Activated naive CD4-positive, alpha-beta T cell treated with anti-CD3 and anti-CD28 coated beads, Interleukin-2, amount 10 ng/mL, durations not matched to agents 7 days and 5 days (primary cell): ENCODE results near the gene SPTLC2.
"Not testable (repeated sequence)": the region's sequence is repeated elsewhere in the genome, so short reads cannot be mapped to it uniquely, and the experiment has no call there.

Source experiments
- CTCF ChIA-PET: fragments of 350-600 bp; sonication (Branson Sonifier 250); formaldehyde crosslinking; loops from one replicate; lab custom pipeline; 2021; ENCODE audit warnings: antibody characterized with exemption; lab: Charles Lee
- DNase-seq: peaks from one replicate; pipeline ENCODE4 v3.0.0-alpha.2; 2020
- H3K27ac Mint-ChIP-seq: one replicate; pipeline ENCODE4 v1.8.0; 2021; ENCODE audit warnings: mild to moderate bottlenecking, moderate library complexity, mixed read lengths
- H3K27me3 Mint-ChIP-seq: one replicate; pipeline ENCODE4 v1.8.0; 2021; ENCODE audit warnings: mild to moderate bottlenecking, mixed read lengths
- H3K36me3 Mint-ChIP-seq: one replicate; pipeline ENCODE4 v1.8.0; 2021; ENCODE audit warnings: mixed read lengths
- H3K4me1 Mint-ChIP-seq: one replicate; pipeline ENCODE4 v1.8.0; 2021; ENCODE audit warnings: mixed read lengths
- H3K4me3 Mint-ChIP-seq: one replicate; pipeline ENCODE4 v1.8.0; 2021; ENCODE audit warnings: mild to moderate bottlenecking, moderate library complexity, mixed read lengths
- H3K9me3 Mint-ChIP-seq: one replicate; pipeline ENCODE4 v1.8.0; 2021; ENCODE audit warnings: mixed read lengths

Gene SPTLC2, protein sequence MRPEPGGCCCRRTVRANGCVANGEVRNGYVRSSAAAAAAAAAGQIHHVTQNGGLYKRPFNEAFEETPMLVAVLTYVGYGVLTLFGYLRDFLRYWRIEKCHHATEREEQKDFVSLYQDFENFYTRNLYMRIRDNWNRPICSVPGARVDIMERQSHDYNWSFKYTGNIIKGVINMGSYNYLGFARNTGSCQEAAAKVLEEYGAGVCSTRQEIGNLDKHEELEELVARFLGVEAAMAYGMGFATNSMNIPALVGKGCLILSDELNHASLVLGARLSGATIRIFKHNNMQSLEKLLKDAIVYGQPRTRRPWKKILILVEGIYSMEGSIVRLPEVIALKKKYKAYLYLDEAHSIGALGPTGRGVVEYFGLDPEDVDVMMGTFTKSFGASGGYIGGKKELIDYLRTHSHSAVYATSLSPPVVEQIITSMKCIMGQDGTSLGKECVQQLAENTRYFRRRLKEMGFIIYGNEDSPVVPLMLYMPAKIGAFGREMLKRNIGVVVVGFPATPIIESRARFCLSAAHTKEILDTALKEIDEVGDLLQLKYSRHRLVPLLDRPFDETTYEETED

DNA sequence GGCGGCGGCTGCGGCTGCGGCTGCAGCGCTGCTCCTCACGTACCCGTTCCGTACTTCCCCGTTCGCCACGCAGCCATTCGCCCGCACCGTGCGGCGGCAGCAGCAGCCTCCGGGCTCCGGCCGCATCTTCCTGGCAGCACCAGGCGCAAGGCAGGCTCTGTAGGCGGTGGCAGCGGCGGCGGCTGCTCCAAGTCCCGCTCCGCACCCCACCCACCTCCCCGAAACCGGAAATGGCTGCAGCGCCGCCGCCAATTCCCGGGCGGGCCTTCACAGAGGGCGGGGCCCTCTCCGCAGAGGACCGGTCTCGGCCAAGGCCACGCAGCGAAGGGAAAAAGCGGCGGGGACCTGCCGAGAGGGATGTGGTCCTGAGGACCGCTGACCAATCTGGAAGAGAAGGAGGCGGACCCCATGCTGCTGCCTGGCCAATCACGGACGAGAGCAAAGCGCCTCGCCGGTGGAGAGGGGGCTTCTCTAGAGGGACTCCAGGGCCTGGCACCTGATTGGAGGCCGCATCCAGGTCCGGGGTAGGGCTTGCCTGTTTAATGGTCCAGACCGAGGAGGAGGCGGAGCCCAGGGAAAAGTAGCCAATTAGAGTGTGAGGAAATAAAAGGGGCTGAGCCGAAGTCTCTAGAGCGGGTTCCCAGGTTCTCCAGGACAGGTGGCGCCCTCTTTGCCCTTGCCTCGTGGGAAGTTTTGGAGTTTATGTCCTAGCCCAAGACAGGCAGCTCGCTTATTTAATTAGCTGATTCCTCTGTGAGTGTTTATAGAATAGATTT is at the start of gene SPTLC2:
SPTLC2 (minus strand) TSS at position 184 of the 776 bp plus-strand sequence; CDS start at position 126, 58 bp downstream.
- CTCF ChIA-PET: interaction anchor here (0.8 to 0.9 kb wide), 2 partner anchors 51 to 158 kb away, joined by 3 read pairs; no protein-coding TSS in a partner anchor
- no peaks in the 10 kb centered on the region for H3K9me3 Mint-ChIP-seq
- peaks cover 39% of the 10 kb centered on the region for H3K4me1 Mint-ChIP-seq

DNA sequence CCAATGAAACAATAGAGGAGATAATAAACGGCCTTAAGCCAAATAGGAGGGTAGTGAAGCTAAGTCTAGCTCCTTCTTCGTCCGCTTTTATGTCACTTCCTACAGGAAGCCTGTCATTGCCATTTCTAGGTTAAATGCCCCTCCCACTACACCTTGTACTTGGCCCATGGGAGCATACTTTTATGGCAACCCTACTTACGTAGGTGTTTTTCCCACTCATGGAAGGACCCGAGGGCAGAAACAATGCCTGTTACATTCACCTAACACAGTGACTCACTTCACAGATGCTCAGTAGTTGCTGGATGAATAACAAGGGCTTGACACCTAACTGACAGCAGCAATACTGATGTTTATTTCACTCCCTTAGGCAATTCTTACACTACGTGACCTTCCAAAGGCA is 46.9 kb upstream of the SPTLC2 start:
- no peaks in the 10 kb centered on the region for H3K36me3 Mint-ChIP-seq
- no peak overlapping the region for H3K4me3 Mint-ChIP-seq
- H3K4me1 Mint-ChIP-seq: peaks cover 3% of the 10 kb centered on the region
- DNase-seq: no peak
- peaks cover 3% of the 10 kb centered on the region for H3K27me3 Mint-ChIP-seq
- CTCF ChIA-PET: interaction anchor here (0.5 kb wide), 1 partner anchor 674 kb away, joined by 3 read pairs; no protein-coding TSS in a partner anchor
- no peak overlapping the region for H3K27ac Mint-ChIP-seq
- no peaks in the 10 kb centered on the region for H3K9me3 Mint-ChIP-seq

More for the DNA sequence above, at the start of gene SPTLC2:
- peak; percentile 99 for DNase-seq
- Mint-ChIP-seq H3K4me3 (peak within 1 kb of the TSS; percentile 90), H3K27ac (peak within 1 kb of the TSS; percentile 87), H3K36me3 (peaks cover 28% of the 10 kb centered on the region), H3K27me3 (peaks cover 20% of the 10 kb centered on the region)

DNA sequence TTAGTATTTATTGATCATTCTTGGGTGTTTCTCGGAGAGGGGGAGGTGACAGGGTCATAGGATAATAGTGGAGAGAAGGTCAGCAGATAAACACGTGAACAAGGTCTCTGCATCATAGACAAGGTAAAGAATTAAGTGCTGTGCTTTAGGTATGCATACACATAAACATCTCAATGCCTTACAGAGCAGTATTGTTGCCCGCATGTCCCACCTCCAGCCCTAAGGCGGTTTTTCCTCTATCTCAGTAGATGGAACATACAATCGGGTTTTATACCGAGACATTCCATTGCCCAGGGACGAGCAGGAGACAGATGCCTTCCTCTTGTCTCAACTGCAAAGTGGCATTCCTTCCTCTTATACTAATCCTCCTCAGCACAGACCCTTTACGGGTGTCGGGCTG is 45.1 kb upstream of the SPTLC2 start:
- DNase-seq, H3K36me3 Mint-ChIP-seq, H3K4me3 Mint-ChIP-seq, H3K27ac Mint-ChIP-seq, H3K27me3 Mint-ChIP-seq, H3K4me1 Mint-ChIP-seq, H3K9me3 Mint-ChIP-seq, CTCF ChIA-PET: not testable (repeated sequence)

DNA sequence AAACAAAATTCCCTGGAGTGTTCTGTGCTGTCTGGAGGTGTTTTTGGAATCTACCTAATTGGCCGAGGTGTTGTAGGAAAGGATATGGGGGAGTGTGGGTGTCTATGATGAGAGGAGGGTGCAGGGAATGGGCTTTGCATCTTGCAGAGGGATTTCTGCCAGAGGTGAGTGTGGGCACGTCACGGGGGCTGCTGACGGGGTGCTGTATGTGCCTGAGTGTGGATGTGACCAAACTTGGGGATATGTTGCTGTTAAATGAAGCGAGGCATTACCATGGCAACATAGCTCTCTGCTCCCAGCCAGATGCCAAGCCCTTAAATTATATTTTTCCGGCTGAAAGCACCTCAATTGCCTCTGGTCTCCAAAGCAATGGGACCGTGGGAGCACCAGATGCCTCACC is 44.3 kb upstream of the SPTLC2 start:
- H3K27ac Mint-ChIP-seq: no peak overlapping the region
- no peak overlapping the region for H3K4me3 Mint-ChIP-seq
- no peak for DNase-seq
- H3K4me1 Mint-ChIP-seq: no peaks in the 10 kb centered on the region
- CTCF ChIA-PET: no interaction called here
- H3K36me3 Mint-ChIP-seq: no peaks in the 10 kb centered on the region
- no peaks in the 10 kb centered on the region for H3K9me3 Mint-ChIP-seq
- H3K27me3 Mint-ChIP-seq: peaks cover 6% of the 10 kb centered on the region

DNA sequence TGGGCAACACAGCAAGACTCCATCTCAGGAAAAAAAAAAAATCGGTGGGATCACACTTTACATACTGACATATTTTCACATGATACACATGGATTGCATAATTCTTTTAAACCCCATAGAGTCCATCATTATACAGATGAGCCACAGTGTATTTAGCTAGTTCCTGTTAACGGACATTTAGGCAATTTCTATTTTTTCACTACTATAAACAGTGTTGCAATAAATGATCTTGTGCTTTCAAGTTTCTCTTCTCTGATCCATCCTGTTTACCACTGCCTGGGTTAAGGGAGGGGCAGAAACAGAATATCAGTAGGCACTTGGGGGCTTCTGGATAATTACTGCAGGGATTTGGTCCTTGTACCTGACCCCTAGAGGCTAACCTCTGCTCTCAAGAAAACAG is 43.4 kb upstream of the SPTLC2 start:
- Mint-ChIP-seq H3K4me1 (no peaks in the 10 kb centered on the region), H3K4me3 (no peak overlapping the region), H3K27ac (no peak overlapping the region), H3K9me3 (no peaks in the 10 kb centered on the region), H3K36me3 (no peaks in the 10 kb centered on the region), H3K27me3 (peaks cover 6% of the 10 kb centered on the region)
- DNase-seq: no peak
- CTCF ChIA-PET: no interaction called here

DNA sequence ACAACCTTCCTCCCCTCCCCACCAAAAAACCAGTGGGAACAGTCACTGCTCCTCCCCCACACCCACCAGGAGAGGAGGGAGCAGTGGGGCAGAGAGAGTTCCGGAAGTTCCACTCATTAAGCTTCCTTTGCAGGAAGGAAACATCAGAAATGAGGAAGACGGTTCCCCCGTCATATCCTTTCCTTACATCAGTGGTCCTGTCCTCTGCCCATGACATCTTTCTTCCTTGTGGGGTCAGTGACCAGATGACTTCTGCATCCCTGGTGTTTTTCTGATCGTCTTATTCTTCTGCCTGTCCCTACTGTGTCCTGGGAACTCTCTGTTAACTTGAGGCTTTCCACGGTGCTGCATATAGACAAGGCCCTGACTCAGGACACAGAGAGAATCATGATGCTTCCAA is 40.8 kb upstream of the SPTLC2 start:
- CTCF ChIA-PET: no interaction called here
- Mint-ChIP-seq H3K4me1 (peaks cover 6% of the 10 kb centered on the region), H3K4me3 (no peak overlapping the region), H3K36me3 (no peaks in the 10 kb centered on the region), H3K27ac (no peak overlapping the region), H3K27me3 (peaks cover 6% of the 10 kb centered on the region), H3K9me3 (no peaks in the 10 kb centered on the region)
- DNase-seq: no peak

DNA sequence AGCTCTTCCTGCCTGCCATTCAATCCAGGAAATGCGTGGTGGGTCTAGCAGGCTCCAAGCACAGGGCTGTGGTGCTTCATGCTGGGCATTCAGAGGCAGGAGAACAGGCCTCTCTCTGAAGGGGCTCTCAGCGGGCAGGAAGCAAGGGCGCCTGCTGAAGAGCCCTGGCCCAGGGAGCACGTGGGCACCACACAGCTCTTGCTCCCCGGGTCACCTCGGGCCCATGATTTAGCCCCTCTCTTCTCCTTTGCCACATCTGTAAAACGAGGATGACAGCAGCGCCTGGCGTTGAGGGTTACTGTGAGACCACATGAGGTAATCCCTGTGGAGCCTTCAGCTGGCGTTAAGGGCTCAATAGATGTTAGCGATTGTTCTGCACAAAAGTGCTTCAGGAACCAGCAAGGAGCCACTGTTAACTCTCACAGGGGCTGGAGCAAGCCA is 37.6 kb upstream of the SPTLC2 start:
- CTCF ChIA-PET: interaction anchor here (0.6 to 1.1 kb wide), 3 partner anchors 9 to 346 kb away, joined by 3 to 4 read pairs (median 3); no protein-coding TSS in a partner anchor
- Mint-ChIP-seq H3K4me1 (peaks cover 9% of the 10 kb centered on the region), H3K27ac (no peak overlapping the region), H3K9me3 (no peaks in the 10 kb centered on the region), H3K4me3 (no peak overlapping the region), H3K27me3 (peaks cover 10% of the 10 kb centered on the region), H3K36me3 (no peaks in the 10 kb centered on the region)
- no peak for DNase-seq

DNA sequence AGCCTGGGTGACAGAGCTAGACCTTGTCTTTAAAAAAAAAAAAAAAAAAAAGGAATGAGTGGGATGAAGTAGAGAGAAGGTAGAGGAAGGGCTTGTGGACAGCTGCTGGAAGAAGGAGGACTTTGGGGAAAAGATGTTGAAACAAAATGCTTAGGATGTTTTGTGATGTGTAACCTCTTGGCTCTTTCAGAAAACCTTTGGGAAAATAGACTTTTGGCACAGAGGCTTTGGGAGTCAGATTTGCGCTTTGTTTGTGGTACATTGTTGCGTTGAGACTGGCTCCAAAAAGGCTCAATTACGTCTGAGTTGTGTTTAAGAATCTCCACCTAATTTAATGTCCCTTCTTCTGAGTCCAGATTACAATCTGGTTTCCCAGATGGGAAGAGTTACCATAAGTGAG is 32.9 kb upstream of the SPTLC2 start:
- no peak for DNase-seq
- no peak overlapping the region for H3K27ac Mint-ChIP-seq
- H3K9me3 Mint-ChIP-seq: no peaks in the 10 kb centered on the region
- no peak overlapping the region for H3K4me3 Mint-ChIP-seq
- CTCF ChIA-PET: no interaction called here
- peaks cover 18% of the 10 kb centered on the region for H3K27me3 Mint-ChIP-seq
- H3K36me3 Mint-ChIP-seq: no peaks in the 10 kb centered on the region
- H3K4me1 Mint-ChIP-seq: peaks cover 9% of the 10 kb centered on the region

DNA sequence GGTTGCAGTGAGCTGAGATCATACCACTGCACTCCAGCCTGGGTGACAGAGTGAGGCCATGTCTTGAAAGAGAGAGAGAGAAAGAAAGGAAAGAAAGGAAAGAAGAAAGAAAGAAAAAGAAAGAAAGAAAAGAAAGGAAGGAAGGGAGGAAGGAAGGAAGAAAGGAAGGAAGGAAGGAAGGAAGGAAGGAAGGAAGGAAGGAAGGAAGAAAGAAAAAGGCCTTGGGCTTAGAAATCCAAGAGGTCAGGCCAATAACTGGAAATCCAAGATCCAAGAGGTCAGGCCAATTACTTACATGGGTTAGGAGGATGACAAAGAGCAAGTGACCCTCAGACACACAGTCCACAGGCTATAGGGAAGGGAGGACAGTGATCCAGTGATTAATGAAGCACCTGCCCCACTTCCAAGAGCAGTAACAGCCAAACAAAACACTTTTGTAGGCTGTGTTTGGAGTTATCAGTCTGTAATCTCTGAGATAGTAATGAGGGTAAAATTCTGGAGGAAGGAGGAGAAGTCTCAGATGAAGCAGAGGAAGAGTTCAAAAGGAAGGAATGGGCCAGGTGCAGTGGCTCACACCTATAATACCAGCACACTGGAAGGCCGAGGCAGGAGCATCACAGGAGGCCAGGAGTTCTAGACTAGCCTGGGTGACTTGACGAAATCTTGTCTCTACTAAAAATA is 32.2 kb upstream of the SPTLC2 start:
- CTCF ChIA-PET: no interaction called here
- Mint-ChIP-seq H3K4me1 (peaks cover 6% of the 10 kb centered on the region), H3K4me3 (no peak overlapping the region), H3K36me3 (no peaks in the 10 kb centered on the region), H3K27ac (no peak overlapping the region), H3K27me3 (peaks cover 18% of the 10 kb centered on the region), H3K9me3 (no peaks in the 10 kb centered on the region)
- no peak for DNase-seq

DNA sequence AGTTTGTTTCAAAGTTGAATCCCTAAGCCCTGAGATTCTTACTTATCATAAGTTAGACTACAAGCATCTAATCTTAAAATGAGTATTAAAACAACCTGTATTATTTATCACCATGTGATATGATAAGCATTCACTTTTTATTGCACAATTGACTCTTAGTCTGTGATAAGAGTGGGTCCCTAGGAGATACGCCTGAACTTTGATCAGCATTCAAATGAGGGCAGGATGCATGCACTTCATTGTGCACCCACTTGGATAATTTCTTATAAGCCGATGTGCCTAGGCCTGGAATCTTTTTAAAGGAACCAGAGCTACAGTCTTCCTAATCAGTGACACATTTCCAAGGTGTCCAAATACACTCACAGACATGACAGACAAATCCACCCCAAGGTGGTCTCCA is 31.4 kb upstream of the SPTLC2 start:
- no peaks in the 10 kb centered on the region for H3K9me3 Mint-ChIP-seq
- H3K36me3 Mint-ChIP-seq: no peaks in the 10 kb centered on the region
- H3K4me1 Mint-ChIP-seq: peaks cover 4% of the 10 kb centered on the region
- H3K27me3 Mint-ChIP-seq: peaks cover 18% of the 10 kb centered on the region
- no peak overlapping the region for H3K27ac Mint-ChIP-seq
- CTCF ChIA-PET: no interaction called here
- no peak overlapping the region for H3K4me3 Mint-ChIP-seq
- no peak for DNase-seq

DNA sequence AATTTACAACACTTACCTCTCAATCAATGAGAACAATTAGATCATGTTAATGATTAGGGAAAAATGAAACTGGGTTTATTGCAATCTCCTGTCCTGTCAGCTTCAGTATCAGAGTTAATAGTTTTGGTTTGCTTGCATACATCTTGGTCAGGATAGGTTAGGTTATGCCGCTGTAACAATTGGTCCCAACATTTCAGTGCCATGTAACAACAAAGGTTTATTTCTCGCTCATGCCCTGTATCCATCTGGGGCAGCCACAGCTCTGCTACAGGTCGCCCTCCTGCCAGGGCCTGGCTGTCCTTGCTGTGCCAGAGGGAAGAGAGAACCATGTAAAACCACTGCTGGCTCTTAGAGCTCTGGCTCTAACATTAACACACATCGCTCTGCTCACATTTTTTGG is 30.5 kb upstream of the SPTLC2 start:
- H3K36me3 Mint-ChIP-seq: no peaks in the 10 kb centered on the region
- H3K27me3 Mint-ChIP-seq: peaks cover 21% of the 10 kb centered on the region
- peaks cover 10% of the 10 kb centered on the region for H3K4me1 Mint-ChIP-seq
- H3K9me3 Mint-ChIP-seq: no peaks in the 10 kb centered on the region
- no peak overlapping the region for H3K4me3 Mint-ChIP-seq
- no peak for DNase-seq
- no peak overlapping the region for H3K27ac Mint-ChIP-seq
- CTCF ChIA-PET: interaction anchor here (1.4 kb wide), 1 partner anchor 9 kb away, joined by 5 read pairs; no protein-coding TSS in a partner anchor

DNA sequence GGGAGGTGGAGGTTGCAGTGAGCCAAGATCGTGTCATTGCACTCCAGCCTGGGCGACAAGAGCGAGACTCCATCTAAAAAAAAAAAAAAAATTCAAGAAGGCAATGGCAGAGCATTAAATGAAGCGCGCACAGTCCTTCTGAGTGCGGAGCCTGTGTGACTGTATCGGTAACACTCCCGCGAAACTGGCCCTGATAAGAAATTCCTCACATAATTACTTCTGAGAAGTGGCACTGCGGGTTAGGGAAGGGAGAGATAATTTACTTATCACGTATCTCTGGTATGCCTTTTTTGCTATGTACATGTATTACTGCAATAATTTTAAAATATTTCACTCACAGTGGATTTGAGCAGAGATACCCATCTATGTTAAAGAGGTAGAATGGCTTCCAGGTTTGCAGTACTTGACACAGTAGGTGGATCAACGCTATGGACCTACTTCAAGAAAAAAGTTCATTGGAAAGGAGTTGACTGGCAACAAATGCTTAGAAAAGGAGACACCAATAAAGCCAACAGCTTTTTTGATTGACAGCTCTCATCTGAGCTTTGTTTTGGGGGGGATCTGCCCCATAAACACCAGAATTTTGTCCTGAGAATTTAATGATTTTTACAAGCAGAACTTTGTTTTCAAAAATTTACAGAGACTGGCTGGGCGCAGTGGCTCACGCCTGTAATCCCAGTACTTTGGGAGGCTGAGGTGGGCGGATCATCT is 29.2 kb upstream of the SPTLC2 start:
- peaks cover 24% of the 10 kb centered on the region for H3K27me3 Mint-ChIP-seq
- H3K36me3 Mint-ChIP-seq: no peaks in the 10 kb centered on the region
- H3K27ac Mint-ChIP-seq: no peak overlapping the region
- CTCF ChIA-PET: interaction anchor here (1.4 kb wide), 1 partner anchor 10 kb away, joined by 5 read pairs; no protein-coding TSS in a partner anchor
- DNase-seq: no peak
- peaks cover 20% of the 10 kb centered on the region for H3K4me1 Mint-ChIP-seq
- H3K9me3 Mint-ChIP-seq: no peaks in the 10 kb centered on the region
- H3K4me3 Mint-ChIP-seq: no peak overlapping the region

DNA sequence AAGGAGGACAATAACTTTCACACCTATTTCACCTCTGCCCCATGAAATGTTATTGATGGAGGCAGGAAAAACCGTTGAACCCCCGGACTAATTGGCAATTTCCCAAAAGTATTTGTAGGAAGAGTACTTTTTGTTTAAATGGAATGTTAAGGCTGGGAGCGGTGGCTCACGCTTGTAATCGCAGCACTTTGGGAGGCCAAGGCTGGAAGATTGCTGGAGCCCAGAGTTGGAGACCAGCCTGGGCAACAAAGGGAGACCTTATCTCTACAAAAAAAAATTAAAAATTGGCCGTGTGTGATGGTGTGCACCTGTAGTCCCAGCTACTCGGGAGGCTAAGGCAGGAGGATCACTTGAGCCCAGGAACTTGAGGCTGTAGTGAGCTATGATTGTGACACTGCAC is 26.0 kb upstream of the SPTLC2 start:
- DNase-seq: no peak
- peak overlapping the region; percentile 73 for H3K4me3 Mint-ChIP-seq
- H3K27ac Mint-ChIP-seq: peak overlapping the region; percentile 88
- no peaks in the 10 kb centered on the region for H3K36me3 Mint-ChIP-seq
- peaks cover 4% of the 10 kb centered on the region for H3K9me3 Mint-ChIP-seq
- peaks cover 11% of the 10 kb centered on the region for H3K27me3 Mint-ChIP-seq
- CTCF ChIA-PET: no interaction called here
- H3K4me1 Mint-ChIP-seq: peaks cover 20% of the 10 kb centered on the region
